Peyer's patch (tissue), 4 donors: ENCODE data around the gene ST6GALNAC4.

ENCODE experiments used
- POLR2A ChIP-seq, 2 donors: fragments of 450-650 bp; IDR thresholded peaks; one replicate each; pipeline ENCODE4 v1.5.1; 2017; ENCODE audit warnings: antibody characterized with exemption in 2 of 2, mild to moderate bottlenecking in 2 of 2, moderate library complexity in 2 of 2
- TF ChIP-seq, protein P1 (sequence below), 6 experiments: fragments of 450-650 bp in 4 of 6; fragments of 200-600 bp in 2 of 6; sonication (generic) in 1 of 6; IDR thresholded peaks; one replicate each; pipeline ENCODE4 v1.5.1; 2017 to 2019; ENCODE audit warnings: antibody characterized with exemption in 6 of 6, mild to moderate bottlenecking in 3 of 6, moderate library complexity in 1 of 6

GRCh38 chr9:127931092-127931881 is 14.4 kb upstream of the ST6GALNAC4 start:
- no peak for TF ChIP-seq POLR2A (IDR thresholded peaks at IDR 0.05)
- TF ChIP-seq, protein P1, sequence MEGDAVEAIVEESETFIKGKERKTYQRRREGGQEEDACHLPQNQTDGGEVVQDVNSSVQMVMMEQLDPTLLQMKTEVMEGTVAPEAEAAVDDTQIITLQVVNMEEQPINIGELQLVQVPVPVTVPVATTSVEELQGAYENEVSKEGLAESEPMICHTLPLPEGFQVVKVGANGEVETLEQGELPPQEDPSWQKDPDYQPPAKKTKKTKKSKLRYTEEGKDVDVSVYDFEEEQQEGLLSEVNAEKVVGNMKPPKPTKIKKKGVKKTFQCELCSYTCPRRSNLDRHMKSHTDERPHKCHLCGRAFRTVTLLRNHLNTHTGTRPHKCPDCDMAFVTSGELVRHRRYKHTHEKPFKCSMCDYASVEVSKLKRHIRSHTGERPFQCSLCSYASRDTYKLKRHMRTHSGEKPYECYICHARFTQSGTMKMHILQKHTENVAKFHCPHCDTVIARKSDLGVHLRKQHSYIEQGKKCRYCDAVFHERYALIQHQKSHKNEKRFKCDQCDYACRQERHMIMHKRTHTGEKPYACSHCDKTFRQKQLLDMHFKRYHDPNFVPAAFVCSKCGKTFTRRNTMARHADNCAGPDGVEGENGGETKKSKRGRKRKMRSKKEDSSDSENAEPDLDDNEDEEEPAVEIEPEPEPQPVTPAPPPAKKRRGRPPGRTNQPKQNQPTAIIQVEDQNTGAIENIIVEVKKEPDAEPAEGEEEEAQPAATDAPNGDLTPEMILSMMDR (IDR thresholded peaks at IDR 0.05): no peak
